ENCODE measurements around the gene BRD9. TPM values are rescaled to one million over a fixed set of nuclear protein-coding genes. Genes with fewer than 3 reads are reported as not detected.

The BRD9 gene
- total RNA-seq, 1 donor from 2014 or later: 60.5 TPM

- Mint-ChIP-seq H3K4me3 (no peak overlapping the region), H3K4me1 (no peaks in the 10 kb centered on the region), H3K36me3 (peaks cover 53% of the 10 kb centered on the region), H3K27ac (no peak overlapping the region), H3K9me3 (no peaks in the 10 kb centered on the region), H3K27me3 (ENCODE audit: low read depth) (no peaks in the 10 kb centered on the region)
- TF ChIP-seq CTCF (IDR thresholded peaks at IDR 0.05; ENCODE audit: unreplicated experiment): no peak
- no peak for DNase-seq (ENCODE audit: low spot score in 2 of 2, unreplicated experiment in 2 of 2)
Measured at GRCh38 chr5:870956-871355, 21.6 kb downstream of the BRD9 start.

GRCh38 chr5:868428-869135 lies 24.0 kb downstream of the BRD9 start:
- no peak overlapping the region for H3K4me3 Mint-ChIP-seq
- no peaks in the 10 kb centered on the region for H3K27me3 Mint-ChIP-seq (ENCODE audit: low read depth)
- peaks cover 41% of the 10 kb centered on the region for H3K36me3 Mint-ChIP-seq

DNA sequence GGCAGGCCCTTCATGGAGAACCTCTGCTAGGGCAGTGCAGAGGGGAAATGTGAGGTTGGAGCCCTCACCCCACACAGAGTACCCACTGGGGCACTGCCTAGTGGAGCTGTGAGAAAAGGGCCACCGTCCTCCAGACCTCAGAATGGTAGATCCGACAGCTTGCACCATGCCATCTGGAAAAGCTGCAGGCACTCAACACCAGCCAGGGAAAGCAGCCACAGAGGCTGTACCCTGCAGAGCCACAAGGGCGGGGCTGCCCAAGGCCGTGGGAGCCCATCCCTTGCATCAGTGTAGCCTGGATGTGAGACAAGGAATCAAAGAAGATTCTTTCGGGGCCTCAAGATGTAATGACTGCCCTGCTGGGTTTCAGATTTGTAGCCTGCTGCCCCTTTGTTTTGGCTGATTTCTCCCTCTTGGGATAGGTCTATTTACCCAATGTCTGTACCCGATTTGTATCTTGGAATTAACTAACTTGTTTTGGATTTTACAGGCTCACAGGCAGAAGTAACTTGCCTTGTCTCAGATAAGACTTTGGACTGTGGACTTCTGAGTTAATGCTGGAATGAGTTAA lies 25.2 kb downstream of the BRD9 start:
- no peak overlapping the region for H3K4me3 Mint-ChIP-seq
- no peaks in the 10 kb centered on the region for H3K4me1 Mint-ChIP-seq
- H3K36me3 Mint-ChIP-seq: peaks cover 39% of the 10 kb centered on the region
- H3K27me3 Mint-ChIP-seq (ENCODE audit: low read depth): no peaks in the 10 kb centered on the region
- TF ChIP-seq CTCF (IDR thresholded peaks at IDR 0.05; ENCODE audit: unreplicated experiment): no peak
- H3K9me3 Mint-ChIP-seq: no peaks in the 10 kb centered on the region
- no peak for DNase-seq (ENCODE audit: low spot score in 2 of 2, unreplicated experiment in 2 of 2)
- H3K27ac Mint-ChIP-seq: no peak overlapping the region

More at GRCh38 chr5:868428-869135, 24.0 kb downstream of the BRD9 start:
- no peak for DNase-seq (ENCODE audit: low spot score in 2 of 2, unreplicated experiment in 2 of 2)
- H3K4me1 Mint-ChIP-seq: no peaks in the 10 kb centered on the region
- H3K9me3 Mint-ChIP-seq: no peaks in the 10 kb centered on the region
- TF ChIP-seq CTCF (IDR thresholded peaks at IDR 0.05; ENCODE audit: unreplicated experiment): no peak
- H3K27ac Mint-ChIP-seq: no peak overlapping the region

- DNase-seq (ENCODE audit: low spot score in 2 of 2, unreplicated experiment in 2 of 2): no peak
- Mint-ChIP-seq H3K27me3 (ENCODE audit: low read depth) (no peaks in the 10 kb centered on the region), H3K4me1 (no peaks in the 10 kb centered on the region), H3K27ac (no peak overlapping the region), H3K36me3 (peaks cover 39% of the 10 kb centered on the region), H3K4me3 (no peak overlapping the region), H3K9me3 (no peaks in the 10 kb centered on the region)
- TF ChIP-seq CTCF (IDR thresholded peaks at IDR 0.05; ENCODE audit: unreplicated experiment): no peak
Measured at GRCh38 chr5:865771-866170, 26.8 kb downstream of the BRD9 start.

DNA sequence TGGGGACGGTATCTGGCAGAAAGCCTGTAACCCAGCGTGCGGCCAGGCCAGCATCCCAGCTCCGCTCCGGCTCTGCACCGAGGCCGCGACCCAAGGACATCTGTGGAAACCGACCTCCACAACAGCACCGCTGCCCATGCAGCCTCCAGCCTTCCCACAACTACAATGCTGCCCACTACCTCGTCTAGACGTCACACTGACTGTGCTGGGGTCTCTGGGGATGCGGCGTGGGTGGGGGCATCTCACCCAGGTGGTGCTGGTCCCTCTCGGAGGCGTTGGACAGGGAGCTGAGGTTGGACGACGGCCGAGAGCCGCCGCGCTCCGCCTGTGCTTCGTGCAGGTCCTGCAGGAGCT lies 27.5 kb downstream of the BRD9 start:
- no peak for TF ChIP-seq CTCF (IDR thresholded peaks at IDR 0.05; ENCODE audit: unreplicated experiment)
- peaks cover 34% of the 10 kb centered on the region for H3K36me3 Mint-ChIP-seq
- no peak for DNase-seq (ENCODE audit: low spot score in 2 of 2, unreplicated experiment in 2 of 2)
- H3K4me1 Mint-ChIP-seq: no peaks in the 10 kb centered on the region
- H3K9me3 Mint-ChIP-seq: no peaks in the 10 kb centered on the region
- no peak overlapping the region for H3K4me3 Mint-ChIP-seq
- H3K27me3 Mint-ChIP-seq (ENCODE audit: low read depth): no peaks in the 10 kb centered on the region
- H3K27ac Mint-ChIP-seq: no peak overlapping the region

Measured in mesothelial cell of epicardium (in vitro differentiated cells).